ENCODE results near the gene AJM1. TPM values are rescaled to one million over a fixed set of nuclear protein-coding genes. Genes with fewer than 3 reads are reported as not detected.
"Not testable (repeated sequence)": the region's sequence is repeated elsewhere in the genome, so short reads cannot be mapped to it uniquely, and the experiment has no call there.

AJM1 gene
- total RNA-seq, 6 experiments from 2014 or later = 4.5 to 8.0 (median 5.3) TPM

DNA sequence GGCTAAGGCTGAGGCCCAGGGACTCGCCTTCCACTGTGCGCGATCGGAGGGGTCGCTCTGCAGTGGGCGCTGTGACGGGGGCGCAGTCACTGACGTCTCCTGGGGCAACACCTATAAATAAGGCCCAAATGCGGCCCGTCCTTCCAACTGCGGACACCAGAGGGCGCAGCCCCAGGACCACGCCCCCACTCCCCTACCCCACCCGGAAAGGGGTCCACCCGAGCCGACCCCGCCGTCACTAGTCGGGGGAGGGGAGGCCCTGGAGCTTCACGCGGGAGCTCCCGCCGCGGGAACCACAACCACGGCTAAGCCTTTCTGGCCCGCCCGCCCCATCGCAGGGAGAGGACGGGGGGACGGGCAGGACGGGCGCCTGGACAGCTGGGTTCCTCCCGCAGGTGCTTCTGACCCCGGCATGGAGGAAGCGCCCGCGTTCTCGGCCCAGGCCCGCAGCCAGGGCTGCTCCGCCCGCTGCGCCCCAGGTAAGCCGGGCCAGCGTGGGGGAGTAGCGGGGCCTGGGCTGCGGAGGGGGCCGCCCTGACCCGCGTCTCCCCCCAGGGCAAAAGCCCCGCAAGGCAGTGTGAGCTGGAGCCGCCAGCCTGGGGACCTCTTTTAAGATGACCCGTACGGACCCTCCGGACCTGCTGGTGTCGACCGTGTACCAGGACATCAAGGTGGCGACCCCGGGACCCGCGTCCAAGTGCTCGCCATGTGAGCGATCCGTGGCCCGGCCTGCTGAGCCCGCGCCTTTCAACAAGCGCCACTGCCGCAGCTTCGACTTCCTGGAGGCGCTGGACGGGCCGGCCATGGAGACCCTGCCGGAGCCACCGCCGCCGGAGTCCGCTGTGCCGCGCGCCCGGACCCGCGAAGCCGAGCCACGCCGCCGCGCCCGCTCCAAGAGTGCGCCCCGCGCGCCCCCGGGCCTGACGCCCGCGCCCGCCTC is 1.8 kb downstream of the AJM1 start:
- peaks cover 23% of the 10 kb centered on the region for H3K27me3 Mint-ChIP-seq (ENCODE audit: insufficient read depth)
- not testable (repeated sequence) for H3K36me3 Mint-ChIP-seq (ENCODE audit: low read depth); H3K9me3 Mint-ChIP-seq
- DNase-seq = peak; percentile 20
- peaks cover 20% of the 10 kb centered on the region for H3K4me1 Mint-ChIP-seq (ENCODE audit: low read depth)
- peak overlapping the region; percentile 55 for H3K27ac Mint-ChIP-seq
- TF ChIP-seq, protein P1, sequence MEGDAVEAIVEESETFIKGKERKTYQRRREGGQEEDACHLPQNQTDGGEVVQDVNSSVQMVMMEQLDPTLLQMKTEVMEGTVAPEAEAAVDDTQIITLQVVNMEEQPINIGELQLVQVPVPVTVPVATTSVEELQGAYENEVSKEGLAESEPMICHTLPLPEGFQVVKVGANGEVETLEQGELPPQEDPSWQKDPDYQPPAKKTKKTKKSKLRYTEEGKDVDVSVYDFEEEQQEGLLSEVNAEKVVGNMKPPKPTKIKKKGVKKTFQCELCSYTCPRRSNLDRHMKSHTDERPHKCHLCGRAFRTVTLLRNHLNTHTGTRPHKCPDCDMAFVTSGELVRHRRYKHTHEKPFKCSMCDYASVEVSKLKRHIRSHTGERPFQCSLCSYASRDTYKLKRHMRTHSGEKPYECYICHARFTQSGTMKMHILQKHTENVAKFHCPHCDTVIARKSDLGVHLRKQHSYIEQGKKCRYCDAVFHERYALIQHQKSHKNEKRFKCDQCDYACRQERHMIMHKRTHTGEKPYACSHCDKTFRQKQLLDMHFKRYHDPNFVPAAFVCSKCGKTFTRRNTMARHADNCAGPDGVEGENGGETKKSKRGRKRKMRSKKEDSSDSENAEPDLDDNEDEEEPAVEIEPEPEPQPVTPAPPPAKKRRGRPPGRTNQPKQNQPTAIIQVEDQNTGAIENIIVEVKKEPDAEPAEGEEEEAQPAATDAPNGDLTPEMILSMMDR (IDR thresholded peaks at IDR 0.05) = peak; percentile 89
- peak overlapping the region; percentile 63 for H3K4me3 Mint-ChIP-seq

DNA sequence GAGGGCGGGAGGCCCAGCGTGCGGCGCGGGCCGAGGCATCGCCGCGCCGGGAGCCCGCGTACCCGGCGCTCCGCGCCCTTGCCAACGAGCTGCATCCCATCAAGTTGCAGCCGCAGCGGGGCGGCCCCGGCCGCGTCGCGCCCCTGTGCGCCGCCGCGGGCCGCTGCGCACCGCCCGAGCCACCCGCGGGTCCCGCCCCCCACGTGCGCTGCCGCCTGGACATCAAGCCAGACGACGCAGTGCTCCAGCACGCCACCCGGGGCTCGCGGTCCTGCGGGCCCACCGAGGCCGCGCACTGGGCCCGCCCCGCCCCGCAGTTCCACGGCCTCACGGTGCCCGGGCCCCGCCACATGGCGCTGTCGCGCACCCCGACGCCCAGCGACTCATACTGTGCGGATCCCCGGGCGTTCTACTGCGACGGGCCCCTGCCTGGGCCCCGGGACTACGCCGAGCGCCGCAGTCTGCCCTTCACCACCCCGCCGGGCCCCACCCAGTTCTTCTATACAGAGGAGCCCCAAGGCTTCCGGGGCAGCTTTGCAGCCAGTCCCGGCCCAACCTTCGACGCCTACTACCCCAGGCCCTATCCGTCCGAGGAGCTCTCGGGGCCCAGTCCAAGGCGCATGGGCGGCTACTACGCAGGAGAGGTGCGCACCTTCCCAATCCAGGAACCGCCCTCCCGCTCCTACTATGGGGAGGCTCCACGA is 2.6 kb downstream of the AJM1 start:
- Mint-ChIP-seq H3K9me3 (no peaks in the 10 kb centered on the region; the same call in 1 of the 2 replicates), H3K4me1 (ENCODE audit: low read depth) (peaks cover 19% of the 10 kb centered on the region), H3K27me3 (ENCODE audit: insufficient read depth) (peaks cover 29% of the 10 kb centered on the region), H3K4me3 (no peak overlapping the region), H3K36me3 (ENCODE audit: low read depth) (peaks cover 4% of the 10 kb centered on the region), H3K27ac (no peak overlapping the region)
- TF ChIP-seq, protein P1 (IDR thresholded peaks at IDR 0.05) = no peak
- DNase-seq = no peak

DNA sequence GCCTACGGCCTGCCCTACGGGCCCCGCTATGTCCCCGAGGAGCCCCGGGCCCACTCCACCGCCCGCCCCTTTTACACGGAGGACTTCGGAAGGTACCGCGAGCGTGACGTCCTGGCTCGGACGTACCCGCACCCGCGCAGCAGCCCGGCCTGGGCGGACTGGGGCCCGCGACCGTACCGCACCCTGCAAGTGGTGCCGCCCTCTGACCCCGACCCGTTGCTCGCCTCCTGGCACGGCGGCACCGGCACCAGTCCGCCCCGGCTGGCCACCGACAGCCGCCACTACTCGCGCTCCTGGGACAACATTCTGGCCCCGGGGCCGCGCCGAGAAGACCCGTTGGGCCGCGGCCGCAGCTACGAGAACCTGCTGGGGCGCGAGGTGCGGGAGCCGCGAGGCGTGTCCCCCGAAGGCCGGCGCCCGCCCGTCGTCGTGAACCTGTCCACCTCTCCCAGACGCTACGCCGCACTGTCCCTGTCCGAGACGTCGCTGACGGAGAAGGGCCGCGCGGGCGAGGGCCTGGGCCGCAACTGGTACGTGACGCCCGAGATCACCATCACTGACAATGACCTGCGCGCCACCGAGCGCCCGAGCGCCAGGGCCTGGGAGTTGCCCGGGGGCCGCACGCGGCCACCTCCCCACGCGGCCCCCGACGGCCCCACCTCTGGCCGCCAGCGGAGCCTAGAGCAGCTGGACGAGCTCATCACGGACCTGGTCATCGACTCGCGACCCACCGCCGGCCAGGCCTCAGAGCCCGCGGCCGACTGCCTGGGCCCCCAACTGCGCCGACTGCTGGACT is 3.4 kb downstream of the AJM1 start:
- TF ChIP-seq, protein P1 (IDR thresholded peaks at IDR 0.05) = no peak
- DNase-seq = no peak
- peaks cover 29% of the 10 kb centered on the region for H3K27me3 Mint-ChIP-seq (ENCODE audit: insufficient read depth)
- no peaks in the 10 kb centered on the region; the same call in 1 of the 2 replicates for H3K9me3 Mint-ChIP-seq
- no peak overlapping the region for H3K27ac Mint-ChIP-seq
- peaks cover 23% of the 10 kb centered on the region; the same call in 1 of the 2 replicates for H3K4me1 Mint-ChIP-seq (ENCODE audit: low read depth)
- H3K36me3 Mint-ChIP-seq (ENCODE audit: low read depth) = no peaks in the 10 kb centered on the region
- H3K4me3 Mint-ChIP-seq = no peak overlapping the region

DNA sequence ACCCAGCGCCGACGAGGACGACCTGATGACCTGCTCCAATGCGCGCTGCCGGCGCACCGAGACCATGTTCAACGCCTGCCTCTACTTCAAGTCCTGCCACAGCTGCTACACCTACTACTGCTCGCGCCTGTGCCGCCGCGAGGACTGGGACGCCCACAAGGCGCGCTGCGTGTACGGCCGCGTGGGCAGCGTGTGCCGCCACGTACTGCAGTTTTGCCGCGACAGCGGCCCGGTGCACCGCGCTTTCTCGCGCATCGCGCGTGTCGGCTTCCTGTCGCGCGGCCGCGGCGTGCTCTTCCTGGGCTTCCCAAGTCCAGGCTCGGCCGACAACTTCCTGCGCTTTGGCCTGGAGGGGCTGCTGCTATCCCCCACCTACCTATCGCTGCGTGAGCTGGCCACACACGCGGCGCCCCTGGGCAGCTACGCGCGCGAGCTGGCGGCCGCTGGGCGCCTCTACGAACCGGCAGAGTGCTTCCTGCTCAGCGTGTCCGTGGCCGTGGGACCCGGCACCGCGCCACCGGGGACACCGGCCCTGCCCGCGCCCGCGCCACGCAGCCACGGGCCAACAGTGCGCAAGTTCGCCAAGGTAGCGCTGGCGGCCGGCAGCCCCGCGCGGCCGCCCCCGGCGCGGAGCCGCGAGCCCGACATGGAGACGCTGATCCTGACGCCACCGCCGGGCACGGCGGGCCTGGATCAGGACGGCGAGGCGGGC is 4.3 kb downstream of the AJM1 start:
- Mint-ChIP-seq H3K4me3 (no peak overlapping the region), H3K27ac (no peak overlapping the region), H3K36me3 (ENCODE audit: low read depth) (no peaks in the 10 kb centered on the region), H3K27me3 (ENCODE audit: insufficient read depth) (peaks cover 32% of the 10 kb centered on the region), H3K4me1 (ENCODE audit: low read depth) (peaks cover 16% of the 10 kb centered on the region; the same call in 1 of the 2 replicates), H3K9me3 (no peaks in the 10 kb centered on the region; the same call in 1 of the 2 replicates)
- TF ChIP-seq, protein P1 (IDR thresholded peaks at IDR 0.05) = no peak
- no peak for DNase-seq

All from HFFc6 (cell line).